ENCODE measurements around the gene RGS19.
A peak's percentile ranks its signal among the peaks of the same experiment; 100 is the strongest.
"Not testable (repeated sequence)": the region's sequence is repeated elsewhere in the genome, so short reads cannot be mapped to it uniquely, and the experiment has no call there.

The RGS19 gene, protein sequence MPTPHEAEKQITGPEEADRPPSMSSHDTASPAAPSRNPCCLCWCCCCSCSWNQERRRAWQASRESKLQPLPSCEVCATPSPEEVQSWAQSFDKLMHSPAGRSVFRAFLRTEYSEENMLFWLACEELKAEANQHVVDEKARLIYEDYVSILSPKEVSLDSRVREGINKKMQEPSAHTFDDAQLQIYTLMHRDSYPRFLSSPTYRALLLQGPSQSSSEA

DNA sequence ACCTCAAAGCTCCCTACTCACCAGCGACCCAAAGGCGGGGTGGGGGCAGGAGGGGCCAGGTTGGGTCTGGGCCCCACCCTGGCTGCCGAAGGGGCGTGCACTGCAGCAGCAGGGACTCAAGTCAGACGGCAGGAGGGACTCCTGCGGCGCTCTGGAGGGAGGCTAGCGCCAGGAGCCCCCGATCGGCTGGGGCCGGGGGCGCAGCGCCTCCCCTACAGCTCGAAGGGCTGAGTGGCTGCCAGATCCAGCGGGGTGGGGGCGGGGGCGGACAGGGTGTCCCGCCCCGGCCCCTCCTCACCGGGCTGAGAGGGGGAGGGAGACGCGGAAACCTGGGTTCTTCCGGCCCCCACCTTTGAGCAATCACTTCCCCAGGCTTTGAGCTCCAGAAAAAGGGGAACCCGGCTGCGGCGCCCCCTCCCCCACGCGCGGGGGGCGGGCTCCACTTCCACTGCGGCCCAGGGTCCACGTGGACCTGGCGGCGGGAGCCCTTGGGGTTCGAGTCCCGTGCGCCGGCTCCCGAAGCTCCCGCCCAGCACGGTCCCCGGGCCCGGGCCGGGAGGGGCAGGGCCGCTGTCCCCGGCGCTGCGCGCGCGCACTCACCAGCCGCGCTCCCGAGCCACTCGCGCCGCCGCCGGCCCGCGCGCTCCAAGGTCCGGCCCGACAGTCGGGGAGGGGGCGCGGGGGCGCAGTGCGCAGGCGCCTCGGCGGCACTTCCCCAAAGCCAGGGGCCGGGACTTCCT is at the start of gene RGS19:
Gene RGS19 (minus strand): TSS at position 246 of the 740 bp plus-strand sequence. CDS start 2,632 bp downstream, outside the sequence.
- DNase-seq (ENCODE audit: low read depth in 2 of 2), result peak in 1 of 2 donors; percentile 34

GRCh38 chr20:64123517-64123916 is 44.2 kb upstream of the RGS19 start:
- DNase-seq (ENCODE audit: low read depth in 2 of 2), result not testable (repeated sequence)

GRCh38 chr20:64122927-64123326 is 43.6 kb upstream of the RGS19 start:
- DNase-seq (ENCODE audit: low read depth in 2 of 2), result not testable (repeated sequence)

GRCh38 chr20:64121586-64121985 is 42.3 kb upstream of the RGS19 start:
- no peak for DNase-seq (ENCODE audit: low read depth in 2 of 2)

DNA sequence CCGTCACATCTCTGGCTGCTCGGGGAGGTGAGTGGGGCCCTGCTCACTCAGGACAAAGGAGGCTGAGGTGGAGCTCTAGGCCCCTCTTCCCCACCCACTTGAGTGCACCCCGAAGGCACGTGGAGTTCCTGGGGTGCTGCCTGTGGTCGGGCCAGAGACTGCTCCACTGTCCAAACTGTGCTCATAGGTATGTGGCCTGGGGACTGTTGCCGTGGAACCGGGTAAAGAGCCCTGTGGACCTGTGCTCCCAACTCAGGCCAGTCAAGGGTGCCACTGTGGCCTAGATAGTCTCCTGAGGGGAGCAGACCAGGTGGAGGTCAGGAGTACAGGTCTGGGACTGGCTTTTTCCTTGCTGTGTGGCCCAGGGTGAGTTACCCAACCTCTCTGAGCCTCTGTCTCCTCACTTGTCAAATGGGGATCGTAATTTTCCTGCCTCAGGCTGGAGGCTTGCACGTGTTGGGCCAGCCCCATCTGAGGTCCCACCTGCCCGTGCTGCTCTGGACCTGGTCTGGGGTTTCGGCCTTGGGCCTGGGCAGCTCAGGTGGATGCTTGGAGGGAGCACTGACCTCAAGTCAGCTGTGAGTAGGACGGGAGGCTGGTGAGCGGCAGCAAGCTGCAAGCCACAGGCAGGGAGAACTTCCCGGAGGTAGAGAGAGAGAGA is 40.5 kb upstream of the RGS19 start:
- no peak for DNase-seq (ENCODE audit: low read depth in 2 of 2)

DNA sequence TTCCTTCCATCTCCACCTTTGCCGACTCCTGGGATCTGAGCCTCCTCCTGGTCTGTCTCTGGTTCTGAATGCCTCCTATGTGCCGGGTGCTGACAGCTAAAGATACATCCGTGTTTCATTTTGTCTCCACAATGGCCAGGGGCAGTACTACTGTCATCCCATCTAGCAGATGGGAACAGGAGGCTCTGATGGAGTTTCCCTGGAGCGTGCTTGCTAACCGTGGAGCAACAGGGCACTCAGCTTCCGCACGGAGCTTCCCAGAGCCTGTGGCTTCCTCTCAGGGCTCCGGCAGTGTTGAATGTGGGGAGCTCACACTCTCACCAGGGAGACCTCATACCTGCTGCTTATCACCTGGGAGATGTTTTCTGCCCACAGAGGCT is 40.0 kb upstream of the RGS19 start:
- DNase-seq (ENCODE audit: low read depth in 2 of 2), result no peak

DNA sequence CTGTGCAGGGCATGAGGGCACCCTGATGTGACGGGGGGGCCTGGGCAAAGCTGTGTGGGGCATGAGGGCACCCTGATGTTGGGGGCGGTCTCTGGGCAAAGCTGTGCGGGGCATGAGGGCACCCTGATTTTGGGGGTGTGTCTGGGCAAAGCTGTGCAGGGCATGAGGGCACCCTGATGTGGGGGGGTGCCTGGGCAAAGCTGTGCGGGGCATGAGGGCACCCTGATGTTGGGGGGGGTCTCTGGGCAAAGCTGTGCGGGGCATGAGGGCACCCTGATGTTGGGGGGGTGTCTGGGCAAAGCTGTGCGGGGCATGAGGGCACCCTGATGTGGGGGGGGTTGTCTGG is 38.1 kb upstream of the RGS19 start:
- not testable (repeated sequence) for DNase-seq (ENCODE audit: low read depth in 2 of 2)

- no peak for DNase-seq (ENCODE audit: low read depth in 2 of 2)
Observed at GRCh38 chr20:64116541-64117431, 37.5 kb upstream of the RGS19 start.

- DNase-seq (ENCODE audit: low read depth in 2 of 2), result no peak
Observed at GRCh38 chr20:64116016-64116415, 36.7 kb upstream of the RGS19 start.

GRCh38 chr20:64115171-64115911 is 36.0 kb upstream of the RGS19 start:
- no peak for DNase-seq (ENCODE audit: low read depth in 2 of 2)

DNA sequence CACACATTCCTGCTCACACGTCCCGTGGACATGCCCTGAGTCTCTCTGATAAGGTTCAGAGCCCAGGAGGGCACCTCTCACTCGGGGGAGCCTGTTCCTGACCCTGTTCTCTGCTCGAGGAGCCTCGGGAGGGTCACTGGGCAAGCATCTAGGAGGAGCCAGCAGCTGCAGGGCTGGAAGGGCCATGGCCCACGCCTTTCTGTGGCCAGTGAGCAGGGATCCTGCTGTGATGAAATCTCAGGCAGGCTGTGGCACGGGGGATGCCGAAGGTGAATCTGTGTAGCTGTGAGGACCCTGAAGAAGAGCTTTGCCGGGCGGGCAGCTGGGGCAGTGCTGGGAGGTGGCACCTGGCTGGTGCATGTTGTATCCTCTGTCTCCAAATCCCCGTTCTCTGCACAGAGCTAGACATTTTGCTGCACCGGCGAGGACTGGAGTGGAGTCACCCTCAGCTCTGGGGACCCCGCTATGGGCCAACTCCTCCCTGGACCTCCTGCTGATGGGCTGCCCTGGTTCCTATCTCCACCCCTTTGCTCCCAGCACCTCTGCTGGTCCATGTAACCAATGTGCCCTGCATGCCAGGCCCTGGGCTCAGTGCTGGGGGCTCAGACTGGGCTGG is 35.1 kb upstream of the RGS19 start:
- DNase-seq (ENCODE audit: low read depth in 2 of 2), result no peak

- DNase-seq (ENCODE audit: low read depth in 2 of 2), result no peak
Observed at GRCh38 chr20:64113796-64114355, 34.6 kb upstream of the RGS19 start.

DNA sequence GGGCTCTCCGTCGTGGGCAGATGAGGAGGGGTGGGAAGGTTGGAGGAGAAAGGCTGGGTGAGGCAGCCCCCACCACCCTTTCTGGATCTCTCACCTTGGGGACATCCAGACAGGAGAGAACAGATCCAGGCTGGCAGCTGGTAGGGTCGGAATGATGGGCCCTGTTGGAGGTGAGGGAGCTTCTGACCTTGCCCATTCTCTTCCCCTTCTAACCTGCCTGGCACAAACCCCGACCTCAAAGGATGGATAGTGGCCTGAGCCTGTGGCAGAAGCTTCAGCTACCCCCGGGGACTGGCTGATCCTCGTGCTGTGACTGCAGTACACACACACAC is 34.1 kb upstream of the RGS19 start:
- no peak for DNase-seq (ENCODE audit: low read depth in 2 of 2)

DNA sequence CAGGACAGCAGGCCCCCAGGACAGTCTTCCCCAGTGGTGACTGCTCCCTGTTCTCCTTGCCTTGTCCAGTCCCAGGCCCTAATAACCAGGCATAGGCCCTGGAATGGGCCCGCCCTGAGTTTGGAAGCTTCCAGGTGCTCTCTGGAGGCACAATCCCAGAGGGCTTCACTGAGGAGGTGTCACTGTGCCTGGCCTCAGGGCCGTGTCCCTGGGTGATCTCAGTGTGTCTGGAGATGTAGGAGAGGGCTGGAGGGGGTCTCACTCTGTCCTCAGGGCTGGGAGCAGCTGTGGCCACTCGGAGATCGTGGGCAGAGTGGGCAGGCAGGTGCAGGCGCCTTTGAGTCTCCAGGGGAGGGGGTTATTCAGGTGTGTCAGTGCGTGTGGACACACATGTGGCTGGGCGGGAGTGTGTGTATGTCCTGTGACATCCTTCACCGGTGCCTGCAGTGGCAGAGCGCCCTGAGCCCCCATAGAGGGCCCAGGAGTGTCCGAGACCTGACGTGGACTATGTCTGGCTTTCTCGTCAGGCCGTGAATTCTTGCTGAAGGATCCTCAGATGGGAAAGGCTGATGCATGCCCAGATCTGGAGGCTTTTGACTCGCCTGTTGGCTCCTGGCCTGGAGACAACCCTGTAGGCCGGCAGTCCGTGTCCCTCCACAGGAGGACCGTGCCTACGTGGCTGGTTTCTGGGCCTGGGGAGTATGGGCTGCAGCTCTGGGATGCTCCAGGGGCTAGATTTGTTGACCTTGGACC is 33.5 kb upstream of the RGS19 start:
- DNase-seq (ENCODE audit: low read depth in 2 of 2), result no peak

GRCh38 chr20:64111841-64112641 is 32.7 kb upstream of the RGS19 start:
- no peak for DNase-seq (ENCODE audit: low read depth in 2 of 2)

GRCh38 chr20:64110411-64111068 is 31.2 kb upstream of the RGS19 start:
- DNase-seq (ENCODE audit: low read depth in 2 of 2), result no peak

DNA sequence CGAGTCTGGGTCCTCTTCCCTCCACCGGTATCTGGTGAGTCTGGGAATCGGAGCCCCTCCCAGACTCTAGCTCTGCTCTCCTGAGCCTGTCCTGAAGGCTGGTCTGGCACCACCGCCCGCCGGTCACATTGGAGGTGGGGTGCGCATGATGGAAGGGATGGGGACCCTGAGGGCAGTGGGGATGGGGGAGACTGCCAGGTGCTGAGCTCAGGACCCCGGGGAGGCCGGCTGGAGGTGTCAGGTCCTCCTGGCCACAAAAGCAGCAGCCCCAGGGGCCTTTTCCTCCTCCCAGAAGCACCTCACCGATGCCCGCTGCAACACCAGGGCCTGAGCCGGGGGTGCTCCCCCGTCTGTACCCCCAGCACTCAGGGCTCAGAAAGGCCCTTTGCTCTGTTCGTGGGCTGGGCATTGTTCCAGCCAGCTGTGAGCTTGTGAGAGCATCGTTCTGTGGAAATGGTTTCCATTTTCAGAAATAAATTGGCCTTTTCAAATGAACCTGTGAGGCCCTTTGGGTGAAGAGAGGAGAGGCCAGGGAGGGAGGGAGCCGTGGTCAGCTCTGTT is 30.6 kb upstream of the RGS19 start:
- no peak for DNase-seq (ENCODE audit: low read depth in 2 of 2)
